A549 (cell line): ENCODE measurements around the gene PCSK6.

Experiments
- CHD4 ChIP-seq: fragments of 200-600 bp; sonication (generic); IDR thresholded peaks from 2 replicates; pipeline ENCODE4 v1.6.1; 2016; ENCODE audit warnings: antibody characterized with exemption, mild to moderate bottlenecking, borderline replicate concordance
- KDM1A ChIP-seq: fragments of 200-600 bp; sonication (generic); IDR thresholded peaks from 2 replicates; pipeline ENCODE4 v1.6.1; 2016; ENCODE audit warnings: low read depth, mild to moderate bottlenecking
- POLR2A ChIP-seq: IDR thresholded peaks from 2 replicates; pipeline ENCODE4 v1.6.1; 2012; ENCODE audit warnings: mild to moderate bottlenecking, low read length
- RCOR1 ChIP-seq: fragments of 150-350 bp; IDR thresholded peaks from 2 replicates; pipeline ENCODE4 v1.6.1; 2014; ENCODE audit warnings: antibody characterized with exemption, low read length, low read depth
- TF ChIP-seq, protein P1 (sequence below): fragments of >200 bp; sonication (Bioruptor Twin); formaldehyde crosslinking; IDR thresholded peaks from 3 replicates; pipeline ENCODE4 v1.5.1; 2016
- TF ChIP-seq, protein P2 (sequence below): fragments of 450-650 bp; IDR thresholded peaks from 2 replicates; pipeline ENCODE4 v1.6.1; 2014; ENCODE audit warnings: antibody characterized with exemption

DNA sequence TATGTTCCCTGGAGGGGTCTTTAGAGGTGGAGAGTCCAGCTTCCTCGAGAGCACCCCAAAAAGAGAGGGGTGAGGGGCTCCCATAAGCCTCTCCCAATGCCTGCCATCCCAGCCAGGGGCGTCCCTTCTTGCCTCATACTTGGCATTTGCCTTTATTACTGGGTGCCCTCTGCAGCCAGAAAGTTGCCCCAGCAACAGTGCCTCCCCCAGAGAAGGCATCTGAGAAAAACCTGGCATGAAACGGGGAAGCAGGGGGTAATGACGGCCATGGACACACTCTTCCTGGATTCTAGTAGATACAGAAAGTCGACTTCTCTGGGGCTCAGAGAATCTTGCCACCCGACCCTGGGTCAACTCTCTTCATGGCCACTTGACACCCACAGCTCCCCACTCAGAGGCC, 90.1 kb downstream of the PCSK6 start:
- TF ChIP-seq, protein P1, sequence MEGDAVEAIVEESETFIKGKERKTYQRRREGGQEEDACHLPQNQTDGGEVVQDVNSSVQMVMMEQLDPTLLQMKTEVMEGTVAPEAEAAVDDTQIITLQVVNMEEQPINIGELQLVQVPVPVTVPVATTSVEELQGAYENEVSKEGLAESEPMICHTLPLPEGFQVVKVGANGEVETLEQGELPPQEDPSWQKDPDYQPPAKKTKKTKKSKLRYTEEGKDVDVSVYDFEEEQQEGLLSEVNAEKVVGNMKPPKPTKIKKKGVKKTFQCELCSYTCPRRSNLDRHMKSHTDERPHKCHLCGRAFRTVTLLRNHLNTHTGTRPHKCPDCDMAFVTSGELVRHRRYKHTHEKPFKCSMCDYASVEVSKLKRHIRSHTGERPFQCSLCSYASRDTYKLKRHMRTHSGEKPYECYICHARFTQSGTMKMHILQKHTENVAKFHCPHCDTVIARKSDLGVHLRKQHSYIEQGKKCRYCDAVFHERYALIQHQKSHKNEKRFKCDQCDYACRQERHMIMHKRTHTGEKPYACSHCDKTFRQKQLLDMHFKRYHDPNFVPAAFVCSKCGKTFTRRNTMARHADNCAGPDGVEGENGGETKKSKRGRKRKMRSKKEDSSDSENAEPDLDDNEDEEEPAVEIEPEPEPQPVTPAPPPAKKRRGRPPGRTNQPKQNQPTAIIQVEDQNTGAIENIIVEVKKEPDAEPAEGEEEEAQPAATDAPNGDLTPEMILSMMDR, result no peak
- TF ChIP-seq POLR2A (no peak), CHD4 (no peak), RCOR1 (no peak), KDM1A (no peak)
- TF ChIP-seq, protein P2, sequence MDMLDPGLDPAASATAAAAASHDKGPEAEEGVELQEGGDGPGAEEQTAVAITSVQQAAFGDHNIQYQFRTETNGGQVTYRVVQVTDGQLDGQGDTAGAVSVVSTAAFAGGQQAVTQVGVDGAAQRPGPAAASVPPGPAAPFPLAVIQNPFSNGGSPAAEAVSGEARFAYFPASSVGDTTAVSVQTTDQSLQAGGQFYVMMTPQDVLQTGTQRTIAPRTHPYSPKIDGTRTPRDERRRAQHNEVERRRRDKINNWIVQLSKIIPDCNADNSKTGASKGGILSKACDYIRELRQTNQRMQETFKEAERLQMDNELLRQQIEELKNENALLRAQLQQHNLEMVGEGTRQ, result no peak
